ENCODE data around the gene TPGS1. TPM values are rescaled to one million over a fixed set of nuclear protein-coding genes. Genes with fewer than 3 reads are reported as not detected.
A peak's percentile ranks its signal among the peaks of the same experiment; 100 is the strongest.

Gene TPGS1
- total and polyA plus RNA-seq, 12 donors: 7.1 to 22.2 (median 10.2) TPM

GRCh38 chr19:508204-509150 is 1.2 kb downstream of the TPGS1 start:
- DNase-seq: no peak
- Histone ChIP-seq H3K4me1 (peaks cover 4 to 51% (median 33%) of the 10 kb centered on the region in 9 donors), H3K27me3 (no peaks in the 10 kb centered on the region), H3K9me3 (no peaks in the 10 kb centered on the region), H3K27ac (peak overlapping the region in 5 of 10 donors; percentile 89 to 98 (median 95)), H3K4me3 (peak overlapping the region; percentile 80 to 100 (median 94)), H3K36me3 (peaks cover 0 to 11% (median 4%) of the 10 kb centered on the region in 9 donors)
- WGBS, 2 donors: 60 to 61% methylated on average over 32 of the region's 32 CpGs
- intact Hi-C loops (cut with DNase I): loop anchor here in 1 of 10 donors (5.0 kb wide), 1 partner anchor 289 kb away; the partner anchor contains the start of gene PTBP1
- ATAC-seq: no peak
- no peak for TF ChIP-seq CTCF (IDR thresholded peaks at IDR 0.05)

GRCh38 chr19:510606-511100 is 3.4 kb downstream of the TPGS1 start:
- H3K27me3 ChIP-seq: no peaks in the 10 kb centered on the region
- 24% methylated on average over 21 of the region's 21 CpGs for WGBS, 2 donors
- peaks cover 4 to 50% (median 33%) of the 10 kb centered on the region in 9 donors for H3K4me1 ChIP-seq
- peak overlapping the region; percentile 11 to 83 (median 72) for H3K27ac ChIP-seq
- peaks cover 0 to 11% (median 4%) of the 10 kb centered on the region in 9 donors for H3K36me3 ChIP-seq
- peak; percentile 78 to 99 (median 91) for TF ChIP-seq CTCF (IDR thresholded peaks at IDR 0.05)
- intact Hi-C loops (cut with DNase I): no loop called here
- ATAC-seq (peak in 5 of 8 donors; percentile 1 to 15 (median 4)), DNase-seq (peak; percentile 72 to 76)
- H3K9me3 ChIP-seq: no peaks in the 10 kb centered on the region
- peak overlapping the region in 7 of 10 donors; percentile 13 to 46 (median 25) for H3K4me3 ChIP-seq

GRCh38 chr19:511101-511851 is 4.0 kb downstream of the TPGS1 start:
- peaks cover 0 to 11% (median 4%) of the 10 kb centered on the region in 9 donors for H3K36me3 ChIP-seq
- intact Hi-C loops (cut with DNase I): no loop called here
- no peaks in the 10 kb centered on the region for H3K27me3 ChIP-seq
- no peak for TF ChIP-seq CTCF (IDR thresholded peaks at IDR 0.05)
- peak overlapping the region in 7 of 10 donors; percentile 13 to 46 (median 25) for H3K4me3 ChIP-seq
- H3K27ac ChIP-seq: peak overlapping the region; percentile 11 to 83 (median 72)
- ATAC-seq (peak in 3 of 8 donors; percentile 1 to 29 (median 11)), DNase-seq (peak in 1 of 2 donors; percentile 68)
- H3K9me3 ChIP-seq: no peaks in the 10 kb centered on the region
- WGBS, 2 donors: 59 to 65% methylated on average over 30 of the region's 30 CpGs
- peaks cover 4 to 44% (median 31%) of the 10 kb centered on the region in 9 donors for H3K4me1 ChIP-seq

Measured in heart right ventricle (tissue), 16 donors.